Neuronal stem cell (in vitro differentiated cells): Measurements from ENCODE around the gene CDKN3.

Experiments
- DNase-seq: peaks from one replicate; pipeline ENCODE4 v3.0.0-alpha.2; 2013; ENCODE audit warnings: low spot score
- H2AFZ ChIP-seq: one replicate; pipeline ENCODE4 v1.6.1; 2013; ENCODE audit warnings: mild to moderate bottlenecking, low read length, inconsistent platforms
- H2AK5ac ChIP-seq: 2 replicates; pipeline ENCODE4 v1.6.1; 2013; ENCODE audit warnings: low read depth, mild to moderate bottlenecking, inconsistent platforms, low read length, moderate library complexity, mixed read lengths
- H2BK120ac ChIP-seq: 2 replicates; pipeline ENCODE4 v1.6.1; 2013; ENCODE audit warnings: low read depth, mild to moderate bottlenecking, inconsistent platforms, low read length, moderate library complexity, mixed read lengths
- H2BK12ac ChIP-seq: one replicate; pipeline ENCODE4 v1.6.1; 2013; ENCODE audit warnings: low read length, inconsistent platforms
- H2BK15ac ChIP-seq: 2 replicates; pipeline ENCODE4 v1.6.1; 2013; ENCODE audit warnings: mild to moderate bottlenecking, low read length, inconsistent platforms, mixed read lengths
- H2BK5ac ChIP-seq: one replicate; pipeline ENCODE4 v1.6.1; 2013; ENCODE audit warnings: inconsistent platforms, mild to moderate bottlenecking, low read length, moderate library complexity
- H3K14ac ChIP-seq: one replicate; pipeline ENCODE4 v1.6.1; 2013; ENCODE audit warnings: low read length, inconsistent platforms
- H3K18ac ChIP-seq: 2 replicates; pipeline ENCODE4 v1.6.1; 2013; ENCODE audit warnings: low read length, inconsistent platforms
- H3K23ac ChIP-seq: 2 replicates; pipeline ENCODE4 v1.6.1; 2013; ENCODE audit warnings: low read depth, mild to moderate bottlenecking, mixed read lengths, low read length, inconsistent platforms; ENCODE audit not compliant: poor library complexity
- H3K27ac ChIP-seq: replicated peaks from 3 replicates; pipeline ENCODE4 v1.5.1; 2013; ENCODE audit warnings: low read length, inconsistent platforms
- H3K27me3 ChIP-seq, 3 experiments: 2 replicates each; pipeline ENCODE4 v1.6.1; 2013; ENCODE audit warnings: low read length in 3 of 3, mild to moderate bottlenecking in 2 of 3, inconsistent platforms in 1 of 3, low read depth in 1 of 3, mixed read lengths in 1 of 3, moderate library complexity in 1 of 3; ENCODE audit not compliant: control insufficient read depth in 3 of 3, insufficient read depth in 3 of 3
- H3K36me3 ChIP-seq, 2 donors: replicated peaks in 1 of 2; 2 replicates each; pipeline ENCODE4 v1.6.1; 2013; ENCODE audit warnings: low read length in 2 of 2; ENCODE audit not compliant: control insufficient read depth in 2 of 2, insufficient read depth in 2 of 2
- H3K4ac ChIP-seq: 2 replicates; pipeline ENCODE4 v1.6.1; 2013; ENCODE audit warnings: inconsistent platforms, mild to moderate bottlenecking, low read length, moderate library complexity
- H3K4me1 ChIP-seq, 2 donors: 1 replicate in 1 of 2; 2 replicates in 1 of 2; pipeline ENCODE4 v1.6.1; 2013; ENCODE audit warnings: low read length in 2 of 2, low read depth in 1 of 2; ENCODE audit not compliant: control insufficient read depth in 2 of 2, insufficient read depth in 1 of 2
- H3K4me2 ChIP-seq: one replicate; pipeline ENCODE4 v1.6.1; 2013; ENCODE audit warnings: mild to moderate bottlenecking, low read length, inconsistent platforms; ENCODE audit not compliant: insufficient read depth, poor library complexity, severe bottlenecking
- H3K4me3 ChIP-seq, 2 donors: 2 replicates each; pipeline ENCODE4 v1.5.1; 2013; ENCODE audit warnings: low read length in 2 of 2, mild to moderate bottlenecking in 2 of 2, inconsistent platforms in 1 of 2, moderate library complexity in 1 of 2
- H3K79me1 ChIP-seq: one replicate; pipeline ENCODE4 v1.6.1; 2013; ENCODE audit warnings: low read depth, mild to moderate bottlenecking, inconsistent platforms, low read length, moderate library complexity
- H3K9ac ChIP-seq: one replicate; pipeline ENCODE4 v1.6.1; 2013; ENCODE audit warnings: mild to moderate bottlenecking, low read depth, low read length, inconsistent platforms; ENCODE audit not compliant: poor library complexity
- H3K9me3 ChIP-seq, 2 donors: replicated peaks in 1 of 2; 2 replicates each; pipeline versions ENCODE3 to v1.6.1; 2013; ENCODE audit warnings: low read length in 2 of 2, mild to moderate bottlenecking in 2 of 2, inconsistent platforms in 1 of 2, low read depth in 1 of 2, mixed read lengths in 1 of 2, moderate library complexity in 1 of 2; ENCODE audit not compliant: control insufficient read depth in 2 of 2, insufficient read depth in 1 of 2
- H4K8ac ChIP-seq: one replicate; pipeline ENCODE4 v1.6.1; 2013; ENCODE audit warnings: low read depth, mild to moderate bottlenecking, inconsistent platforms, low read length, moderate library complexity
- H4K91ac ChIP-seq: one replicate; pipeline ENCODE4 v1.6.1; 2013; ENCODE audit warnings: low read length, low read depth, mild to moderate bottlenecking, inconsistent platforms; ENCODE audit not compliant: poor library complexity
- WGBS, 2 donors: extraction: QIAGEN DNeasy Blood & Tissue Kit; methylation state at CpG; one replicate each; pipeline ENCODE4 v1.1.7; 2013; ENCODE audit warnings: missing lambda C conversion rate in 2 of 2, mixed read lengths in 1 of 2; ENCODE audit not compliant: insufficient read length in 2 of 2, insufficient replicate concordance in 1 of 2; ENCODE audit errors: extremely low coverage in 2 of 2; 5-methylcytosine and 5-hydroxymethylcytosine counted together

The CDKN3 gene

DNA sequence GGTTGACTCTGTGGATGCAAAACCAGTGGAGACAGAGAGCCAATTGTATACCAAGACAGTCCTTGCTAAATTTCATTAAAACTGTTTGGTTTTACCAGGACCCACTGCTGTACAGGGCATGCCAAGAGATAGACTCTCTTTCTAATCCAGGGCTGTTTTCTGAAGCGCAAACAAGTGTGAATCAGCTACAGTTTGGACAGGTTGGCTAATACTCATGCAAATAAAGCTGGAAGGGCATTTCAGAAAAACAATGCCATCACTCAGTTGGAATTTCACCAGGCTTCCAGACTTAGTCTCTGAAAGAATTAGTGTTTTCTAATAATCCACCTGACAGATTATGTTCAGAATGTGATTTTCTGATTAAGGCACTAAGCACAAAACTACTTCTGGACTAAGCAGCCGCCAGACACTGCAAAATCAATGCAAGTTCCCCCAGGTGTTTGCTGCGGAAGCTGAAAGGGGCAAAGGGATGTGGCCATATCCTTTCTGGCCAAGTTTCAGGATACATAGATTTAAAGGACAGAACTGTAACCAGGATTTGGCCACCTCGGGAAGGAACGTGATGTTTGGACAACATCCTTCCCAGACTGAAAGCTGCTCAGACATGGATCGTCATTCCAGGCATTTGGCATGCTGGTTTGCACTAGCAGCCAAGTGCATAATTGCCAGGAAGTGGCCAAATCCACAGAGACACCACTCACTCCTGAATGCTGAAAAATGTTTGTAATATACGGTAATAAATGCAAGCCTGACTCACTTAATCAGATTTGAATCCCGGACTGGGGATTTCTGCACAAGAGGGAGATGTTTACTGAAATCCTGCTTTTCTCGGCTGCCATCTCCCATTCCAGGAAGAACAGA lies 32.0 kb upstream of the CDKN3 start:
- DNase-seq: no peak
- WGBS, 2 donors: no CpG with 5 or more reads among the region's 9 CpGs
- no peak overlapping the region for H3K4ac ChIP-seq

DNA sequence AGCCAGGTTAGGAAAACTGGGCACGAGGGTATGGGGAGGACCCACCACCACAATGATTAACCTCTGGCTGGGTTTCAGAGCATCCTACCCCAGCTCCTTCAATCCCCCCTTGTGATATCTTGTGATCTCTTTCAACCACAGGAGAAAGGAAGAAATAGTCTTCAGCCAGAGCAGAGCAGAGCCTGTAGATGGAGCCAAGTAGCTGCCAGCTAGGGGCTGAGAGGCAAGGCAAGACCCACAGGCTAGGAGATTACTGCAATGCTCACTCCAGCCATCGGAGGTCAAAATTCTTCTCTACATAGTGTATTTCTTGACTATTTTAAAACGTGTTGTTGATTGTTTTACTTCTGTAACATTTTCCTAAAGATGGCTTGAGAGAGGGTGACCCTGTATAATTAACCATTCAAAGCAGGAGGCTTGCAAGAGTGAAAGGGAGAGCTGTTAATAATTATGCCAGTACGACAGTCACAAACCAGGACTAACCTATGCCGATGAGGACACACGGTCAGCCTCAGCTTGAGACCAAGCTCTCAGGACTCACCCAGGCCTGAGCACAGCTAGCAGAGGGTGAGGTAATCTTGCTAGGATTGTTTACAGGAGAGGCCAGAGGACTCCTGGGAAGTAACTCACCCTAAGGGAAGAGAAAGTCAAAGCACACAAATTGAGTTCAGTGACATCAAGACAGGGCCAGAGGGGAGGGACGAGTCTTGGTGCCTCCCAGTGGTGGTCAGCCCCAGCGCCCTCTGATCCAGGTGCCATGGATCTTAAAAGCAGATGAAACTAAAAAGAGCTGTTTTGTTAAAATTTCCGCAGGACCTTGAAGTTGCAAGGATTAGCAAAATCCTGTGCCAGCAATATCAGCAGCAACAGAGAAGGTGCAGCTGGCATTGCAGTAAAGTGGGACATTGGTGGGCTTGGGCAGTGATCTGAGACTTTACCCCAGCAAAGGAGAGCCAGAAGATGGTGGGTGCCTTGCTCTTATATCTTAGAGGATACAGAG lies 29.8 kb upstream of the CDKN3 start:
- Histone ChIP-seq H3K14ac (no peak overlapping the region), H3K9ac (no peak overlapping the region), H3K4me1 (peaks cover 9 to 15% of the 10 kb centered on the region in 2 donors)

More for the DNA sequence above, 32.0 kb upstream of the CDKN3 start:
- no peak overlapping the region for H4K8ac ChIP-seq
- no peak overlapping the region for H3K23ac ChIP-seq
- H3K36me3 ChIP-seq: no peaks in the 10 kb centered on the region
- peaks cover 0 to 4% of the 10 kb centered on the region in 2 donors for H3K9me3 ChIP-seq
- H3K27me3 ChIP-seq: peaks cover 0 to 63% (median 0%) of the 10 kb centered on the region in 3 experiments
- H2BK15ac ChIP-seq: no peak overlapping the region
- no peak overlapping the region for H4K91ac ChIP-seq
- no peak overlapping the region for H3K14ac ChIP-seq
- no peak overlapping the region for H2BK120ac ChIP-seq
- no peak overlapping the region for H3K9ac ChIP-seq
- H3K27ac ChIP-seq: no peak overlapping the region
- H2AFZ ChIP-seq: no peak overlapping the region
- peaks cover 10 to 15% of the 10 kb centered on the region in 2 donors for H3K4me1 ChIP-seq
- no peak overlapping the region for H3K18ac ChIP-seq
- H3K79me1 ChIP-seq: no peaks in the 10 kb centered on the region
- H3K4me3 ChIP-seq: no peak overlapping the region
- no peak overlapping the region for H2AK5ac ChIP-seq
- no peak overlapping the region for H3K4me2 ChIP-seq
- H2BK5ac ChIP-seq: no peak overlapping the region
- H2BK12ac ChIP-seq: no peak overlapping the region

DNA sequence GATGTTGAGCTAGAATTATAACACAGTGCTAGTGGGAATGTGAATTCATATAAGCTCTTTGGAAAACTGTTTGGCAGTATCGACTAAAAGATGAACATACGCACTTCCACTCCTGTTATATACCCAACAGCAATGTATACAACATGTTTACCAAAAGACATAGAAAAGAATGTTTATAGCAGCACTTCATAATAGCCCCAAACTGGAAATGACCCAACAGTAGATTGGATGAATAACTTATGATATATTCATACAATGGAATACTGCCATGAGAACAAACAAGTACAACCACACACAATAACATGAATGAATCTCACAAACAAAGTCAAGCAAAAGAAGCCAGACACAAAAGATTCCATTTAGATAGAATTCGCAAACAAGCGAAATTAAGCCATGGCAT lies 28.5 kb upstream of the CDKN3 start:
- Histone ChIP-seq H2BK12ac (no peak overlapping the region), H3K4ac (no peak overlapping the region), H3K9ac (no peak overlapping the region)

More for the DNA sequence above, 29.8 kb upstream of the CDKN3 start:
- no peak overlapping the region for H3K27ac ChIP-seq
- no peak overlapping the region for H4K8ac ChIP-seq
- H3K9me3 ChIP-seq: no peaks in the 10 kb centered on the region
- H2BK15ac ChIP-seq: no peak overlapping the region
- no peak overlapping the region for H3K4ac ChIP-seq
- no peak for DNase-seq
- no peak overlapping the region for H2BK120ac ChIP-seq
- H2AK5ac ChIP-seq: no peak overlapping the region
- peak overlapping the region; percentile 70 for H2AFZ ChIP-seq
- H3K36me3 ChIP-seq: no peaks in the 10 kb centered on the region
- H3K4me3 ChIP-seq: no peak overlapping the region
- H3K27me3 ChIP-seq: peaks cover 0 to 59% (median 0%) of the 10 kb centered on the region in 3 experiments
- H4K91ac ChIP-seq: no peak overlapping the region
- no CpG with 5 or more reads among the region's 9 CpGs for WGBS, 2 donors
- H3K4me2 ChIP-seq: no peak overlapping the region
- H3K18ac ChIP-seq: no peak overlapping the region
- H3K23ac ChIP-seq: no peak overlapping the region
- no peak overlapping the region for H2BK5ac ChIP-seq
- no peaks in the 10 kb centered on the region for H3K79me1 ChIP-seq
- no peak overlapping the region for H2BK12ac ChIP-seq

More for the DNA sequence above, 28.5 kb upstream of the CDKN3 start:
- H3K36me3 ChIP-seq: no peaks in the 10 kb centered on the region
- no peaks in the 10 kb centered on the region for H3K9me3 ChIP-seq
- H3K18ac ChIP-seq: no peak overlapping the region
- no peak overlapping the region for H2AK5ac ChIP-seq
- H3K79me1 ChIP-seq: no peaks in the 10 kb centered on the region
- H2BK5ac ChIP-seq: no peak overlapping the region
- H4K8ac ChIP-seq: no peak overlapping the region
- no peak overlapping the region for H3K23ac ChIP-seq
- H3K27me3 ChIP-seq: peaks cover 0 to 49% (median 0%) of the 10 kb centered on the region in 3 experiments
- no peak overlapping the region for H3K27ac ChIP-seq
- no peak overlapping the region for H2BK120ac ChIP-seq
- no peak overlapping the region for H3K4me3 ChIP-seq
- H2BK15ac ChIP-seq: no peak overlapping the region
- H4K91ac ChIP-seq: no peak overlapping the region
- DNase-seq: no peak
- WGBS, 2 donors: no CpG with 5 or more reads among the region's 4 CpGs
- no peak overlapping the region for H2AFZ ChIP-seq
- H3K14ac ChIP-seq: no peak overlapping the region
- peaks cover 4 to 5% of the 10 kb centered on the region in 2 donors for H3K4me1 ChIP-seq
- no peak overlapping the region for H3K4me2 ChIP-seq
